Activated T-helper 1 cell treated with Interleukin-2 at 50 U/mL for 16 hours (primary cell): Measurements from ENCODE around the gene TMEM154.

Experiments
- DNase-seq: peaks from one replicate; pipeline ENCODE4 v3.0.0-alpha.2; 2020; ENCODE audit warnings: low read depth

The TMEM154 gene

GRCh38 chr4:152629908-152630307 lies 49.9 kb downstream of the TMEM154 start:
- DNase-seq: no peak

- no peak for DNase-seq
Measured at GRCh38 chr4:152628128-152628527, 51.7 kb downstream of the TMEM154 start.

GRCh38 chr4:152626790-152627189 lies 53.0 kb downstream of the TMEM154 start:
- no peak for DNase-seq

GRCh38 chr4:152620915-152621314 lies 58.9 kb downstream of the TMEM154 start:
- no peak for DNase-seq

- no peak for DNase-seq
Measured at GRCh38 chr4:152620218-152620617, 59.6 kb downstream of the TMEM154 start.

- no peak for DNase-seq
Measured at GRCh38 chr4:152619556-152619955, 60.2 kb downstream of the TMEM154 start.

- DNase-seq: no peak
Measured at GRCh38 chr4:152618971-152619370, 60.8 kb downstream of the TMEM154 start.

GRCh38 chr4:152616804-152617203 lies 63.0 kb downstream of the TMEM154 start:
- DNase-seq: no peak

- no peak for DNase-seq
Measured at GRCh38 chr4:152613841-152614721, 65.7 kb downstream of the TMEM154 start.

GRCh38 chr4:152613351-152613750 lies 66.4 kb downstream of the TMEM154 start:
- DNase-seq: no peak

GRCh38 chr4:152610131-152610530 lies 69.7 kb downstream of the TMEM154 start:
- no peak for DNase-seq

GRCh38 chr4:152609481-152609880 lies 70.3 kb downstream of the TMEM154 start:
- DNase-seq: no peak

- no peak for DNase-seq
Measured at GRCh38 chr4:152607178-152607577, 72.6 kb downstream of the TMEM154 start.

GRCh38 chr4:152606753-152607152 lies 73.0 kb downstream of the TMEM154 start:
- no peak for DNase-seq

- no peak for DNase-seq
Measured at GRCh38 chr4:152605641-152606335, 74.0 kb downstream of the TMEM154 start.

GRCh38 chr4:152605031-152605430 lies 74.8 kb downstream of the TMEM154 start:
- no peak for DNase-seq

- DNase-seq: no peak
Measured at GRCh38 chr4:152601156-152601555, 78.6 kb downstream of the TMEM154 start.

GRCh38 chr4:152599636-152600035 lies 80.2 kb downstream of the TMEM154 start:
- no peak for DNase-seq

- no peak for DNase-seq
Measured at GRCh38 chr4:152599095-152599494, 80.7 kb downstream of the TMEM154 start.

GRCh38 chr4:152598454-152598853 lies 81.3 kb downstream of the TMEM154 start:
- DNase-seq: no peak

GRCh38 chr4:152594978-152595925 lies 84.5 kb downstream of the TMEM154 start:
- no peak for DNase-seq

- DNase-seq: no peak
Measured at GRCh38 chr4:152594057-152594456, 85.7 kb downstream of the TMEM154 start.
